ENCODE data around the gene CTDSPL. TPM values are rescaled to one million over a fixed set of nuclear protein-coding genes. Genes with fewer than 3 reads are reported as not detected.

Gene CTDSPL
- total RNA-seq, 1 experiment from 2014 or later, result 34.4 TPM

DNA sequence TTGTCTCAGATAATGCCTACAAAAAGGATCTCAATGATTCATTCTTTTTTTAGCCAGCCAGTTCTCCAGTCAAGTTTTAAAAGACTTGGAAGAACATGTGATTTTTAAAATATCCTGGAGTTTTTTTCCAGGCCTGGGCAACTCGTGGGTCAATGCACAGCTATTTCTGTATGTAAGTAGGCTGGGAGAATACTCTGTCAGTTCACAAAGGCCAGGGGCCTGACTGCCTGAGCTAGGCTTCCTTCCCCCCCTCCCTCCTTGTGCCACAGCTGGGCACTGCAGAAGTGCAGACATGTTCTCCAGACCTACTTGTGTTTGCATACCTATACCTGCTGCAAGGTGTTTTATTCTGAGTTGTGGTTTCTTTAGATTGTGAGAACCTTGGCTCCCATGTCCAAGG lies 43.7 kb downstream of the CTDSPL start:
- no peak for ATAC-seq

More for the DNA sequence above, 43.7 kb downstream of the CTDSPL start:
- BruUV-seq (replicated peaks), result no TSS peak
- H3K27me3 ChIP-seq (ENCODE audit: insufficient read depth, low read length), result no peaks in the 10 kb centered on the region
- H3K9me3 ChIP-seq (ENCODE audit: control insufficient read depth in 1 of 2, insufficient read depth in 1 of 2, low read depth in 1 of 2, low read length in 2 of 2), result no peaks in the 10 kb centered on the region
- no peak overlapping the region for H3K4me2 ChIP-seq (ENCODE audit: low read length)
- no peak for DNase-seq (ENCODE audit: low read depth, low spot score)
- H3K36me3 ChIP-seq (ENCODE audit: control insufficient read depth in 1 of 2, insufficient read depth in 2 of 2, low read length in 2 of 2), result no peaks in the 10 kb centered on the region
- H3K4me1 ChIP-seq (ENCODE audit: control insufficient read depth in 1 of 2, insufficient read depth in 2 of 2, low read length in 2 of 2), result peaks cover 33 to 38% of the 10 kb centered on the region in 2 experiments; a peak in 3 of 4 replicates
- POLR2A ChIA-PET, result no interaction called here
- RAD21 ChIA-PET (ENCODE audit: low non-redundant PET in 1 of 2, low total read pairs in 2 of 2, uncharacterized antibody in 2 of 2, unreplicated experiment in 2 of 2), result no interaction called here
- H3K4me3 ChIP-seq (replicated peaks in 1 of 2; ENCODE audit: low read depth in 1 of 2, low read length in 2 of 2), result no peak overlapping the region
- CTCF ChIA-PET, result interaction anchor here (1.0 kb wide), 1 partner anchor 61 kb away, joined by 3 read pairs; no protein-coding TSS in a partner anchor
- no peaks in the 10 kb centered on the region for H3K9me2 ChIP-seq (ENCODE audit: insufficient read depth)
- no peaks in the 10 kb centered on the region for H4K20me1 ChIP-seq (ENCODE audit: insufficient read depth)
- no peaks in the 10 kb centered on the region; the same call in 1 of the 2 replicates for H3K79me2 ChIP-seq (ENCODE audit: insufficient read depth, low read length)
- no peak overlapping the region for H2AFZ ChIP-seq (ENCODE audit: low read depth, low read length, poor library complexity, severe bottlenecking)
- no peak for TF ChIP-seq FOSL1 (IDR thresholded peaks at IDR 0.05; ENCODE audit: low read depth)
- no peak for TF ChIP-seq SP1 (IDR thresholded peaks at IDR 0.05; ENCODE audit: low read depth)
- no peak for TF ChIP-seq POLR2A (IDR thresholded peaks at IDR 0.05; ENCODE audit: borderline replicate concordance, extremely low read depth, insufficient read depth, insufficient read length)
- no peak for TF ChIP-seq YY1 (IDR thresholded peaks at IDR 0.05; ENCODE audit: extremely low read depth, insufficient replicate concordance, low read depth, low read length)
- no peak for TF ChIP-seq RAD21 (IDR thresholded peaks at IDR 0.05; ENCODE audit: low read depth)
- TF ChIP-seq, protein P1, sequence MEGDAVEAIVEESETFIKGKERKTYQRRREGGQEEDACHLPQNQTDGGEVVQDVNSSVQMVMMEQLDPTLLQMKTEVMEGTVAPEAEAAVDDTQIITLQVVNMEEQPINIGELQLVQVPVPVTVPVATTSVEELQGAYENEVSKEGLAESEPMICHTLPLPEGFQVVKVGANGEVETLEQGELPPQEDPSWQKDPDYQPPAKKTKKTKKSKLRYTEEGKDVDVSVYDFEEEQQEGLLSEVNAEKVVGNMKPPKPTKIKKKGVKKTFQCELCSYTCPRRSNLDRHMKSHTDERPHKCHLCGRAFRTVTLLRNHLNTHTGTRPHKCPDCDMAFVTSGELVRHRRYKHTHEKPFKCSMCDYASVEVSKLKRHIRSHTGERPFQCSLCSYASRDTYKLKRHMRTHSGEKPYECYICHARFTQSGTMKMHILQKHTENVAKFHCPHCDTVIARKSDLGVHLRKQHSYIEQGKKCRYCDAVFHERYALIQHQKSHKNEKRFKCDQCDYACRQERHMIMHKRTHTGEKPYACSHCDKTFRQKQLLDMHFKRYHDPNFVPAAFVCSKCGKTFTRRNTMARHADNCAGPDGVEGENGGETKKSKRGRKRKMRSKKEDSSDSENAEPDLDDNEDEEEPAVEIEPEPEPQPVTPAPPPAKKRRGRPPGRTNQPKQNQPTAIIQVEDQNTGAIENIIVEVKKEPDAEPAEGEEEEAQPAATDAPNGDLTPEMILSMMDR (IDR thresholded peaks at IDR 0.05 in 2 of 3, conservative IDR thresholded peaks at IDR 0.05 in 1 of 3; ENCODE audit: borderline replicate concordance in 1 of 3, insufficient read depth in 1 of 3, low read depth in 2 of 3, low read length in 2 of 3), result no peak
- TF ChIP-seq TCF7L2 (IDR thresholded peaks at IDR 0.05; ENCODE audit: borderline replicate concordance, extremely low read depth, insufficient read depth, insufficient read length), result no peak
- TF ChIP-seq ELF1 (IDR thresholded peaks at IDR 0.05; ENCODE audit: borderline replicate concordance, low read depth), result no peak
- no peak for TF ChIP-seq REST (IDR thresholded peaks at IDR 0.05; ENCODE audit: low read depth)
- TF ChIP-seq CBX3 (IDR thresholded peaks at IDR 0.05; ENCODE audit: low read depth), result no peak
- TF ChIP-seq EGR1 (IDR thresholded peaks at IDR 0.05; ENCODE audit: low read depth), result no peak
- no peak for TF ChIP-seq ZBTB33 (IDR thresholded peaks at IDR 0.05; ENCODE audit: extremely low read depth, insufficient replicate concordance, low read length)
- no peak for TF ChIP-seq SIN3A (IDR thresholded peaks at IDR 0.05; ENCODE audit: low read depth)
- TF ChIP-seq ZFX (IDR thresholded peaks at IDR 0.05), result no peak
- TF ChIP-seq, protein P2, sequence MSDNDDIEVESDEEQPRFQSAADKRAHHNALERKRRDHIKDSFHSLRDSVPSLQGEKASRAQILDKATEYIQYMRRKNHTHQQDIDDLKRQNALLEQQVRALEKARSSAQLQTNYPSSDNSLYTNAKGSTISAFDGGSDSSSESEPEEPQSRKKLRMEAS (IDR thresholded peaks at IDR 0.05), result no peak
- TF ChIP-seq JUND (IDR thresholded peaks at IDR 0.05), result no peak
- no peak for TF ChIP-seq EZH2 (IDR thresholded peaks at IDR 0.05)
- TF ChIP-seq POLR2AphosphoS5 (IDR thresholded peaks at IDR 0.05; ENCODE audit: low read depth, low read length), result no peak
- no peak for TF ChIP-seq ATF3 (IDR thresholded peaks at IDR 0.05)
- intact Hi-C loops (cut with micrococcal nuclease), result no loop called here
- H3K9ac ChIP-seq (ENCODE audit: low read length), result no peak overlapping the region
- no peak overlapping the region for H3K27ac ChIP-seq (ENCODE audit: low read depth, low read length)

Measured in HCT116 (cell line).